ENCODE results near the gene SELENOK.

DNA sequence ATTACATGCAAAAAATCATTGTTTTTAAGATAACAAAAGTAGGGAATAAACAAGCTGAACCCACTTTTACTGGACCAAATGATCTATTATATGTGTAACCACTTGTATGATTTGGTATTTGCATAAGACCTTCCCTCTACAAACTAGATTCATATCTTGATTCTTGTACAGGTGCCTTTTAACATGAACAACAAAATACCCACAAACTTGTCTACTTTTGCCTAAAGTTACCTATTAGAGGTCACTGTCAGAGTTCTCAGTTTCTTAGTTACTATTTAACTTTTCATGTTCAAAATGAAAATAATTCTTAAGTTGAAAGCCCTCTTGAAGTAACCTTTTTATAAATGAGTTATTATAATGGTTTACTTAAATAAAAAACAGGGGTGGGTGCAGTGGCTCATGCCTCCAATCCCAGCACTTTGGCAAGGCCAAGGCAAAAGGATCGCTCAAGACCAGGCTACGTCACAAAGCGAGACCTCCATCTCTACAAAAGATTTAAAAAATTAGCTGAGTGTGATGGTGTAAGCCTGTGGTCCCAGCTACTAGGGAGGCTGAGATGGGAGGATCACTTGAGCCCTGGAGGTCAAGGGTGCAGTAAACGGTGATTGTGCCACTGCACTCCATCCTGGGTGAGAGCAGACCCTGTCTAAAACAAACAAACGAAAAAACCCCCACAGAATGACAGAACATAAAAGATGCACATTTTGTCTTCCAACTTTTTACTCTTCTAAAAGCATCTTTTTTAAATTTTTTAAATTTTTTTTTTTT lies 25.7 kb downstream of the SELENOK start:
- TF ChIP-seq, protein P1, sequence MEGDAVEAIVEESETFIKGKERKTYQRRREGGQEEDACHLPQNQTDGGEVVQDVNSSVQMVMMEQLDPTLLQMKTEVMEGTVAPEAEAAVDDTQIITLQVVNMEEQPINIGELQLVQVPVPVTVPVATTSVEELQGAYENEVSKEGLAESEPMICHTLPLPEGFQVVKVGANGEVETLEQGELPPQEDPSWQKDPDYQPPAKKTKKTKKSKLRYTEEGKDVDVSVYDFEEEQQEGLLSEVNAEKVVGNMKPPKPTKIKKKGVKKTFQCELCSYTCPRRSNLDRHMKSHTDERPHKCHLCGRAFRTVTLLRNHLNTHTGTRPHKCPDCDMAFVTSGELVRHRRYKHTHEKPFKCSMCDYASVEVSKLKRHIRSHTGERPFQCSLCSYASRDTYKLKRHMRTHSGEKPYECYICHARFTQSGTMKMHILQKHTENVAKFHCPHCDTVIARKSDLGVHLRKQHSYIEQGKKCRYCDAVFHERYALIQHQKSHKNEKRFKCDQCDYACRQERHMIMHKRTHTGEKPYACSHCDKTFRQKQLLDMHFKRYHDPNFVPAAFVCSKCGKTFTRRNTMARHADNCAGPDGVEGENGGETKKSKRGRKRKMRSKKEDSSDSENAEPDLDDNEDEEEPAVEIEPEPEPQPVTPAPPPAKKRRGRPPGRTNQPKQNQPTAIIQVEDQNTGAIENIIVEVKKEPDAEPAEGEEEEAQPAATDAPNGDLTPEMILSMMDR (IDR thresholded peaks at IDR 0.05), result no peak
- TF ChIP-seq EZH2 (IDR thresholded peaks at IDR 0.05), result no peak
